GM12892 (cell line): ENCODE data around the gene METTL22.

Source experiments
- POLR2A ChIP-seq: IDR thresholded peaks from 2 replicates; pipeline ENCODE4 v1.6.1; 2011; ENCODE audit warnings: low read depth, low read length, control low read depth
- POLR2AphosphoS5 ChIP-seq: IDR thresholded peaks from 2 replicates; pipeline ENCODE4 v1.6.1; 2011; ENCODE audit warnings: low read depth, low read length, control low read depth
- TAF1 ChIP-seq: IDR thresholded peaks from 2 replicates; pipeline ENCODE4 v1.6.1; 2011; ENCODE audit warnings: low read depth, mild to moderate bottlenecking, control low read depth, low read length, borderline replicate concordance

DNA sequence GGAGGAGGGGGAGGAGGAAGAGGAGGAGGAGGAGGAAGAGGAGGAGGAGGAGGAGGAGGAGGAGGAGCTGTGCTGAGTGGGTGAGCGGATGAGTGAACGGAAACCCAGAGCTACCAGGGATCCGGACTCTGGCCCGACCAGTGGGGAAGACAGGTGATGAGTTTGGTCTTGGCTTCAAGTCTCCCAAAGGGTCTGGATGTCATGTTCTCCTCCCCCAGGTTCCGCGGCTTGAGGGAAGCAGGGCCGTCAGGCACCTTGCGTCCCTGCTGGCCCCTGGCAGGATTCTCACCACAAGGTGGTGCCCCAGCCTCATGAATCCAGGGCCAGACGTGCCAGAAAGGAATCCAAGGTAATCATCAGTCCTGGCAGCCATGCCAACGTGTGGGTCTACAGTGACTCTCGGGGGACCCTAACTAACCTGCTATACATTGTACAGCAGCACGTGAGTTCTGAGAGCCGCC is 39.4 kb downstream of the METTL22 start:
- TF ChIP-seq POLR2A (no peak), POLR2AphosphoS5 (no peak), TAF1 (no peak)
